ENCODE results near the gene SSX3.
"Not testable (repeated sequence)": the region's sequence is repeated elsewhere in the genome, so short reads cannot be mapped to it uniquely, and the experiment has no call there.

DNA sequence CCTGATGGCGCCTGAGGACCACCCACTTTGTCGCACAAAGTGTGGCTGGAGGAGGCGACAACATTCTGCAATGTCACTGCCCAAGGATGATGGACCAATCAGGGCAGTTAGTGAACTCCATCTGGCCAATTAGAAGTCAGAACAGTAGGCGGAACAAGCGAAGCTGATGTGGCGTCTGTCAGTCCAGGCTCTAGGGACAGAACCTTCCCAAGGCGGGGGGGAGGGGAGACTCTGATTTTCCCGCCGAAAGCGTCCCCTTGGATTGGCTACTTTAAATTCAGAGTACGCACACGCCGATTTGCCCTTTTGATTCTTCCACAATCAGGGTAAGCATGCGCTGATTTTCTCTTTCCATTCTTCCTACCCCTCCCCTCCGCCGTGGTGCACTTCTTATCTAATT is 26.7 kb upstream of the SSX3 start, which contains the start of gene SSX4:
- TF ChIP-seq, protein P1, sequence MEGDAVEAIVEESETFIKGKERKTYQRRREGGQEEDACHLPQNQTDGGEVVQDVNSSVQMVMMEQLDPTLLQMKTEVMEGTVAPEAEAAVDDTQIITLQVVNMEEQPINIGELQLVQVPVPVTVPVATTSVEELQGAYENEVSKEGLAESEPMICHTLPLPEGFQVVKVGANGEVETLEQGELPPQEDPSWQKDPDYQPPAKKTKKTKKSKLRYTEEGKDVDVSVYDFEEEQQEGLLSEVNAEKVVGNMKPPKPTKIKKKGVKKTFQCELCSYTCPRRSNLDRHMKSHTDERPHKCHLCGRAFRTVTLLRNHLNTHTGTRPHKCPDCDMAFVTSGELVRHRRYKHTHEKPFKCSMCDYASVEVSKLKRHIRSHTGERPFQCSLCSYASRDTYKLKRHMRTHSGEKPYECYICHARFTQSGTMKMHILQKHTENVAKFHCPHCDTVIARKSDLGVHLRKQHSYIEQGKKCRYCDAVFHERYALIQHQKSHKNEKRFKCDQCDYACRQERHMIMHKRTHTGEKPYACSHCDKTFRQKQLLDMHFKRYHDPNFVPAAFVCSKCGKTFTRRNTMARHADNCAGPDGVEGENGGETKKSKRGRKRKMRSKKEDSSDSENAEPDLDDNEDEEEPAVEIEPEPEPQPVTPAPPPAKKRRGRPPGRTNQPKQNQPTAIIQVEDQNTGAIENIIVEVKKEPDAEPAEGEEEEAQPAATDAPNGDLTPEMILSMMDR (IDR thresholded peaks at IDR 0.05; ENCODE audit: insufficient read depth, low read length, poor library complexity, severe bottlenecking): not testable (repeated sequence)
- TF ChIP-seq EZH2phosphoT487 (conservative IDR thresholded peaks at IDR 0.05; ENCODE audit: low read length): not testable (repeated sequence)
